Peyer's patch (tissue), 4 donors: ENCODE results near the gene LGALS9B.
"Not testable (repeated sequence)": the region's sequence is repeated elsewhere in the genome, so short reads cannot be mapped to it uniquely, and the experiment has no call there.

Experiments used
- CTCF ChIP-seq, 6 experiments: fragments of 450-650 bp in 4 of 6; fragments of 200-600 bp in 2 of 6; sonication (generic) in 1 of 6; IDR thresholded peaks; one replicate each; pipeline ENCODE4 v1.5.1; 2017 to 2019; ENCODE audit warnings: antibody characterized with exemption in 6 of 6, mild to moderate bottlenecking in 3 of 6, moderate library complexity in 1 of 6
- POLR2A ChIP-seq, 2 donors: fragments of 450-650 bp; IDR thresholded peaks; one replicate each; pipeline ENCODE4 v1.5.1; 2017; ENCODE audit warnings: antibody characterized with exemption in 2 of 2, mild to moderate bottlenecking in 2 of 2, moderate library complexity in 2 of 2

- TF ChIP-seq CTCF, POLR2A (IDR thresholded peaks at IDR 0.05): not testable (repeated sequence)
These were observed 26.8 kb upstream of the LGALS9B start for GRCh38 chr17:20494147-20494546.
